Testis (tissue), 2 donors: ENCODE measurements around the gene FAM117B.

Experiments used
- CTCF ChIP-seq, 3 experiments: fragments of 450-650 bp in 2 of 3; fragments of 200-600 bp in 1 of 3; sonication (generic) in 1 of 3; IDR thresholded peaks; one replicate each; pipeline ENCODE4 v1.5.1; 2016 to 2019; ENCODE audit warnings: antibody characterized with exemption in 3 of 3, mild to moderate bottlenecking in 2 of 3, moderate library complexity in 1 of 3
- POLR2A ChIP-seq: fragments of 450-650 bp; IDR thresholded peaks from one replicate; pipeline ENCODE4 v1.6.1; 2017; ENCODE audit warnings: antibody characterized with exemption, mild to moderate bottlenecking, moderate library complexity

DNA sequence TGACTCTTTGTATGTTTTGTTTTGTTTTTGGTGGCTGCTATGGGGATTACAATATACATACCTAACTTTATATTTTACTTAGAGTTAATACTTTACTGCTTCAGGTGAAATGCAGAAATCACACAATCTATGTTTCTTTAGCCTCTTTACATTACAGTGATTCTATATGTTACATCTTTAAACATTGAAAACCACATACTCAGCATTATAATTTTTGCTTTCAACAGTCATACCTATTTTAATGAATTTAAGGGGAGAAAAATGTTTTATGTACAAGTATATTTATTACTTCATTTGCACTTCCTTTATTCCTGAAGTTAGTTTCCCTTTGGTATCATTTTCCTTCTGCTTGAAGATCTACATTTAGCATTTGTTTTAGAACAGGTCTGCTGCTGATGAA, 23.1 kb downstream of the FAM117B start:
- TF ChIP-seq CTCF (IDR thresholded peaks at IDR 0.05) (no peak), POLR2A (no peak)
